GM19452 (cell line): ENCODE results near the gene STXBP2.

Experiments used
- ATAC-seq: cut with Tn5 transposase; IDR thresholded peaks from one replicate; pipeline ENCODE4 v1.9.1; 2021; ENCODE audit not compliant: unreplicated experiment

Gene STXBP2

GRCh38 chr19:7648265-7649014 lies 11.5 kb downstream of the STXBP2 start:
- no peak for ATAC-seq

- no peak for ATAC-seq
Observed at GRCh38 chr19:7650148-7650547, 13.2 kb downstream of the STXBP2 start.

- no peak for ATAC-seq
Observed at GRCh38 chr19:7652061-7652641, 15.2 kb downstream of the STXBP2 start.

- ATAC-seq, result no peak
Observed at GRCh38 chr19:7654401-7654800, 17.5 kb downstream of the STXBP2 start.

GRCh38 chr19:7655581-7655980 lies 18.7 kb downstream of the STXBP2 start:
- ATAC-seq, result no peak

GRCh38 chr19:7657131-7657751 lies 20.3 kb downstream of the STXBP2 start:
- no peak for ATAC-seq

GRCh38 chr19:7658219-7658686 lies 21.3 kb downstream of the STXBP2 start:
- no peak for ATAC-seq

- ATAC-seq, result no peak
Observed at GRCh38 chr19:7661744-7662538, 25.0 kb downstream of the STXBP2 start.

- ATAC-seq, result no peak
Observed at GRCh38 chr19:7662657-7663056, 25.7 kb downstream of the STXBP2 start.

GRCh38 chr19:7663706-7664105 lies 26.8 kb downstream of the STXBP2 start:
- ATAC-seq, result no peak

- no peak for ATAC-seq
Observed at GRCh38 chr19:7665076-7665475, 28.2 kb downstream of the STXBP2 start.

- ATAC-seq, result no peak
Observed at GRCh38 chr19:7668842-7669241, 31.9 kb downstream of the STXBP2 start, which contains the start of gene RETN. Gene RETN (plus strand): TSS chr19:7669049. CDS start chr19:7669327, 278 bp downstream.

- no peak for ATAC-seq
Observed at GRCh38 chr19:7669641-7670040, 32.7 kb downstream of the STXBP2 start.

- ATAC-seq, result no peak
Observed at GRCh38 chr19:7670150-7670783, 33.4 kb downstream of the STXBP2 start.

GRCh38 chr19:7670790-7671189 lies 33.9 kb downstream of the STXBP2 start:
- ATAC-seq, result no peak

- ATAC-seq, result no peak
Observed at GRCh38 chr19:7672522-7672921, 35.6 kb downstream of the STXBP2 start.

- ATAC-seq, result no peak
Observed at GRCh38 chr19:7674010-7675005, 37.4 kb downstream of the STXBP2 start.

- no peak for ATAC-seq
Observed at GRCh38 chr19:7676376-7676775, 39.5 kb downstream of the STXBP2 start.

GRCh38 chr19:7676854-7677253 lies 39.9 kb downstream of the STXBP2 start, which contains the start of gene MCEMP1:
Gene MCEMP1 (plus strand): TSS chr19:7677090. CDS start chr19:7677121, 31 bp downstream.
- no peak for ATAC-seq
